ENCODE results near the gene BBS2.

DNA sequence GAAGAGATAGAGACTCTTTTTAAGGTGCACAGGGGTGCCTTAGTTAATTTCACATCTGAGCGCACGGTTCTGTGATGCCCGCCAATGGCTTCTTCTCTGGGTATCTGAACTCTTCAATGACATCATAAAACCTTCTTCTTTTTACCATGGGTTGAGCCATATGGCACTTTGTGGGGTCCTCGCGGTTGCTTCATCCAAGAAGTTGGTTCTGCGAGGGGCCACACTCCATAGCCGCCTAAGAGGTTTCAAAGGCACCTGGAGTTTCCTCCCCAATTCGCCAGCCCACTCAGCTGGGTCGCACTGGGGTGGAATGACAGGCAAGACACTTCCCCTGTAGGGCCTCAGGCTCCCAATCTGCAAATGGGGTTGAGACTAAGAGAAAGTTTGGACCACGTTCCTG is 34.6 kb upstream of the BBS2 start:
- TF ChIP-seq CTCF (conservative IDR thresholded peaks at IDR 0.05; ENCODE audit: low read length) (no peak), EZH2phosphoT487 (IDR thresholded peaks at IDR 0.05; ENCODE audit: borderline replicate concordance, low read depth, low read length) (no peak)
